ENCODE data around the gene PLCXD3. TPM values are rescaled to one million over a fixed set of nuclear protein-coding genes. Genes with fewer than 3 reads are reported as not detected.

Gene PLCXD3, protein sequence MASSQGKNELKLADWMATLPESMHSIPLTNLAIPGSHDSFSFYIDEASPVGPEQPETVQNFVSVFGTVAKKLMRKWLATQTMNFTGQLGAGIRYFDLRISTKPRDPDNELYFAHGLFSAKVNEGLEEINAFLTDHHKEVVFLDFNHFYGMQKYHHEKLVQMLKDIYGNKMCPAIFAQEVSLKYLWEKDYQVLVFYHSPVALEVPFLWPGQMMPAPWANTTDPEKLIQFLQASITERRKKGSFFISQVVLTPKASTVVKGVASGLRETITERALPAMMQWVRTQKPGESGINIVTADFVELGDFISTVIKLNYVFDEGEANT
- total RNA-seq, result under 0.01 TPM in 2 replicates

DNA sequence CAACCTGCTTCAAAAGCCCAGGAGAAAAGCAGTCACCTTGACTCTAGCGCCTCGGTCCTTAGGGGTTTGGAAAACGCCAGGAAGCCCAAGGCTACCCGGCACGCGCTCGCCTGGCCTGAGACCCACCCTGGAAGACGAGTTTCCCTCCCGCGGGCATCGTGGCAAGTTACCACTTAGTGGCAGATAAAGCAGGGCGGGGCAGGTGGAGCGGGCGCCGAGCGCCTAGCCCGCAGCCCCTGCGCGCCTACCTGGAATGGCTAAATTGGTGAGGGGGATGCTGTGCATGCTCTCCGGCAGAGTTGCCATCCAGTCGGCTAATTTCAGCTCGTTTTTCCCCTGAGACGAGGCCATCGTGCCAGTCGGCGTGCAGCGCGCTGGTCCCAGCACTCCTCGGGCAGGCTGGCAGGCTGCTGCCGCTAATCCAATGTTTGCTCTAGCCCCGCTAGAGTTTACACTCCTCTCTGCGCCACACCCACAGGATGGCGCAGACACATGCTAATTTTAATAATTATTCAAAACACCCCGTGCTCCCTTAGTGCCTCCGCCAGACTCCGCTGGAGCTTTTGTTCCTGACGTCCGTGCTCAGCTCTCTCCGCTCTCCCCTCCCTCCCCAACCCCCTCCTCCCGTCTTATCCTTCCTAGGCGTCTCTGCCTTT lies at the start of gene PLCXD3:
Gene PLCXD3, minus strand, starts transcription at position 426 of the 656 bp plus-strand sequence. Its CDS starts 75 bp downstream, at position 351.

Measured in regular cardiac myocyte (primary cell).